HT1080 (cell line): Measurements from ENCODE around the gene RFTN1. TPM values are rescaled to one million over a fixed set of nuclear protein-coding genes. Genes with fewer than 3 reads are reported as not detected.

Source experiments
- DNase-seq: peaks from one replicate; pipeline ENCODE4 v3.0.0-alpha.2; 2015; ENCODE audit warnings: low read depth
- total RNA-seq: library from RNA; depleted of rRNA; stranded (reverse); fragments of >200 nt; shearing (Covaris generic); gene quantifications from 2 replicates; pipeline ENCODE4 v1.2.3, GENCODE V29; 2014

RFTN1 gene
- total RNA-seq, 1 experiment from 2014 or later, result 43.8 TPM

- no peak for DNase-seq
Measured at GRCh38 chr3:16468002-16468335, 45.5 kb downstream of the RFTN1 start.

GRCh38 chr3:16467393-16467792 is 46.1 kb downstream of the RFTN1 start:
- no peak for DNase-seq

- DNase-seq, result no peak
Measured at GRCh38 chr3:16466822-16467221, 46.7 kb downstream of the RFTN1 start.

- no peak for DNase-seq
Measured at GRCh38 chr3:16464511-16465148, 48.9 kb downstream of the RFTN1 start.

GRCh38 chr3:16463914-16464313 is 49.6 kb downstream of the RFTN1 start:
- DNase-seq, result no peak

GRCh38 chr3:16463119-16463518 is 50.4 kb downstream of the RFTN1 start:
- no peak for DNase-seq

- DNase-seq, result no peak
Measured at GRCh38 chr3:16462679-16463078, 50.8 kb downstream of the RFTN1 start.

- no peak for DNase-seq
Measured at GRCh38 chr3:16461463-16462245, 51.8 kb downstream of the RFTN1 start.

GRCh38 chr3:16460886-16461285 is 52.6 kb downstream of the RFTN1 start:
- no peak for DNase-seq

- no peak for DNase-seq
Measured at GRCh38 chr3:16460273-16460672, 53.2 kb downstream of the RFTN1 start.

- peak; percentile 32 for DNase-seq
Measured at GRCh38 chr3:16456784-16457415, 56.6 kb downstream of the RFTN1 start.

GRCh38 chr3:16455966-16456365 is 57.5 kb downstream of the RFTN1 start:
- no peak for DNase-seq

- DNase-seq, result no peak
Measured at GRCh38 chr3:16455001-16455400, 58.5 kb downstream of the RFTN1 start.

GRCh38 chr3:16452261-16452660 is 61.2 kb downstream of the RFTN1 start:
- DNase-seq, result peak; percentile 79

GRCh38 chr3:16449369-16449768 is 64.1 kb downstream of the RFTN1 start:
- DNase-seq, result no peak

- peak; percentile 94 for DNase-seq
Measured at GRCh38 chr3:16448639-16449070, 64.8 kb downstream of the RFTN1 start.

GRCh38 chr3:16447135-16447534 is 66.4 kb downstream of the RFTN1 start:
- DNase-seq, result no peak

- DNase-seq, result no peak
Measured at GRCh38 chr3:16444344-16444743, 69.2 kb downstream of the RFTN1 start.

- DNase-seq, result no peak
Measured at GRCh38 chr3:16442730-16443129, 70.8 kb downstream of the RFTN1 start.

GRCh38 chr3:16441371-16441875 is 72.1 kb downstream of the RFTN1 start:
- DNase-seq, result no peak

GRCh38 chr3:16439848-16440708 is 73.4 kb downstream of the RFTN1 start:
- DNase-seq, result no peak
